Measurements from ENCODE around the gene FMNL2. TPM values are rescaled to one million over a fixed set of nuclear protein-coding genes. Genes with fewer than 3 reads are reported as not detected.

FMNL2 gene
- total and polyA plus RNA-seq, 4 donors: 18.8 to 81.4 (median 38.4) TPM

GRCh38 chr2:152434395-152435182 lies 99.6 kb downstream of the FMNL2 start:
- no peak overlapping the region for H3K4me3 ChIP-seq
- peaks cover 0 to 42% (median 12%) of the 10 kb centered on the region in 5 donors for H3K4me1 ChIP-seq (ENCODE audit: control insufficient read depth in 5 of 5, insufficient read depth in 5 of 5, low read length in 5 of 5)
- ATAC-seq (ENCODE audit: insufficient read depth, low FRiP score): no peak
- no peak overlapping the region for H3K9ac ChIP-seq (ENCODE audit: insufficient read depth in 1 of 2, low read length in 2 of 2)
- no peaks in the 10 kb centered on the region for H3K9me3 ChIP-seq (ENCODE audit: control insufficient read depth in 4 of 4, insufficient read depth in 3 of 4, low read length in 3 of 4)
- no peaks in the 10 kb centered on the region for H3K27me3 ChIP-seq (ENCODE audit: control insufficient read depth in 3 of 3, insufficient read depth in 3 of 3, low read length in 2 of 3)
- no peak for TF ChIP-seq CTCF (IDR thresholded peaks at IDR 0.05; ENCODE audit: control extremely low read depth, extremely low read depth)
- 99 to 100% methylated on average over 1 of the region's 1 CpG for WGBS, 2 donors
- H3K36me3 ChIP-seq (ENCODE audit: control insufficient read depth in 4 of 4, insufficient read depth in 4 of 4, low read length in 4 of 4): no peaks in the 10 kb centered on the region
- DNase-seq: no peak
- peak overlapping the region in 1 of 2 donors; percentile 53 for H3K27ac ChIP-seq (ENCODE audit: low read depth in 1 of 2, low read length in 1 of 2)

- no peak overlapping the region for H3K27ac ChIP-seq (ENCODE audit: low read depth in 1 of 2, low read length in 1 of 2)
- TF ChIP-seq CTCF (IDR thresholded peaks at IDR 0.05; ENCODE audit: control extremely low read depth, extremely low read depth): no peak
- no peaks in the 10 kb centered on the region for H3K27me3 ChIP-seq (ENCODE audit: control insufficient read depth in 3 of 3, insufficient read depth in 3 of 3, low read length in 2 of 3)
- no peaks in the 10 kb centered on the region for H3K36me3 ChIP-seq (ENCODE audit: control insufficient read depth in 4 of 4, insufficient read depth in 4 of 4, low read length in 4 of 4)
- ATAC-seq (ENCODE audit: insufficient read depth, low FRiP score) (no peak), DNase-seq (no peak)
- H3K9ac ChIP-seq (ENCODE audit: insufficient read depth in 1 of 2, low read length in 2 of 2): no peak overlapping the region
- H3K4me3 ChIP-seq: no peak overlapping the region
- WGBS, 2 donors: 97 to 100% methylated on average over 1 of the region's 1 CpG
- peaks cover 7 to 41% (median 12%) of the 10 kb centered on the region in 5 donors for H3K4me1 ChIP-seq (ENCODE audit: control insufficient read depth in 5 of 5, insufficient read depth in 5 of 5, low read length in 5 of 5)
- no peaks in the 10 kb centered on the region for H3K9me3 ChIP-seq (ENCODE audit: control insufficient read depth in 4 of 4, insufficient read depth in 3 of 4, low read length in 3 of 4)
Observed at GRCh38 chr2:152436148-152436547, 101.2 kb downstream of the FMNL2 start.

- no peak overlapping the region for H3K27ac ChIP-seq (ENCODE audit: low read depth in 1 of 2, low read length in 1 of 2)
- peaks cover 6 to 34% (median 7%) of the 10 kb centered on the region in 5 donors for H3K4me1 ChIP-seq (ENCODE audit: control insufficient read depth in 5 of 5, insufficient read depth in 5 of 5, low read length in 5 of 5)
- DNase-seq (no peak), ATAC-seq (ENCODE audit: insufficient read depth, low FRiP score) (no peak)
- H3K9me3 ChIP-seq (ENCODE audit: control insufficient read depth in 4 of 4, insufficient read depth in 3 of 4, low read length in 3 of 4): no peaks in the 10 kb centered on the region
- no peak overlapping the region for H3K4me3 ChIP-seq
- H3K27me3 ChIP-seq (ENCODE audit: control insufficient read depth in 3 of 3, insufficient read depth in 3 of 3, low read length in 2 of 3): no peaks in the 10 kb centered on the region
- no peaks in the 10 kb centered on the region for H3K36me3 ChIP-seq (ENCODE audit: control insufficient read depth in 4 of 4, insufficient read depth in 4 of 4, low read length in 4 of 4)
- 90 to 92% methylated on average over 5 of the region's 5 CpGs for WGBS, 2 donors
- TF ChIP-seq CTCF (IDR thresholded peaks at IDR 0.05; ENCODE audit: control extremely low read depth, extremely low read depth): no peak
- no peak overlapping the region for H3K9ac ChIP-seq (ENCODE audit: insufficient read depth in 1 of 2, low read length in 2 of 2)
Observed at GRCh38 chr2:152437276-152438108, 102.5 kb downstream of the FMNL2 start.
